Measurements from ENCODE around the gene ERICH4.

Gene ERICH4

GRCh38 chr19:41414461-41414860, 28.5 kb upstream of the ERICH4 start:
- no peak for DNase-seq (ENCODE audit: low read depth)

- no peak for DNase-seq (ENCODE audit: low read depth)
These were observed 27.8 kb upstream of the ERICH4 start for GRCh38 chr19:41415154-41415571.

GRCh38 chr19:41416194-41416674, 26.7 kb upstream of the ERICH4 start:
- no peak for DNase-seq (ENCODE audit: low read depth)

- no peak for DNase-seq (ENCODE audit: low read depth)
These were observed 22.7 kb upstream of the ERICH4 start for GRCh38 chr19:41420101-41420880.

- DNase-seq (ENCODE audit: low read depth), result no peak
These were observed 21.6 kb upstream of the ERICH4 start for GRCh38 chr19:41421314-41421713.

GRCh38 chr19:41421973-41422372, 21.0 kb upstream of the ERICH4 start:
- no peak for DNase-seq (ENCODE audit: low read depth)

GRCh38 chr19:41422456-41422855, 20.5 kb upstream of the ERICH4 start:
- DNase-seq (ENCODE audit: low read depth), result no peak

- DNase-seq (ENCODE audit: low read depth), result no peak
These were observed 20.0 kb upstream of the ERICH4 start for GRCh38 chr19:41422955-41423354.

- no peak for DNase-seq (ENCODE audit: low read depth)
These were observed 18.4 kb upstream of the ERICH4 start for GRCh38 chr19:41424335-41425173.

- no peak for DNase-seq (ENCODE audit: low read depth)
These were observed 17.5 kb upstream of the ERICH4 start for GRCh38 chr19:41425174-41426115.

GRCh38 chr19:41426116-41426841, 16.7 kb upstream of the ERICH4 start:
- no peak for DNase-seq (ENCODE audit: low read depth)

GRCh38 chr19:41426952-41427646, 15.9 kb upstream of the ERICH4 start, which contains the start of gene B3GNT8:
Gene B3GNT8 (minus strand): TSS chr19:41427374. CDS start chr19:41426778, 596 bp downstream.
- DNase-seq (ENCODE audit: low read depth), result no peak

GRCh38 chr19:41427647-41428480, 15.1 kb upstream of the ERICH4 start:
- no peak for DNase-seq (ENCODE audit: low read depth)

GRCh38 chr19:41428481-41428859, 14.5 kb upstream of the ERICH4 start:
- no peak for DNase-seq (ENCODE audit: low read depth)

GRCh38 chr19:41430922-41431321, 12.0 kb upstream of the ERICH4 start:
- DNase-seq (ENCODE audit: low read depth), result no peak

GRCh38 chr19:41431426-41432386, 11.2 kb upstream of the ERICH4 start:
- no peak for DNase-seq (ENCODE audit: low read depth)

- no peak for DNase-seq (ENCODE audit: low read depth)
These were observed 9.8 kb upstream of the ERICH4 start for GRCh38 chr19:41433171-41433570.

- DNase-seq (ENCODE audit: low read depth), result no peak
These were observed 8.5 kb upstream of the ERICH4 start for GRCh38 chr19:41434450-41434849.
